ENCODE results near the gene ST8SIA5. TPM values are rescaled to one million over a fixed set of nuclear protein-coding genes. Genes with fewer than 3 reads are reported as not detected.

ST8SIA5 gene
- total and polyA plus RNA-seq, 2 donors (not counting 3 experiments of a cell fraction or from before 2014, with no cell fraction given), result 0.25 to 0.62 TPM

- dilution Hi-C loops (cut with MboI; ENCODE audit: extremely low pct_ligation_motif_present, low sequenced_read_pairs) (no loop called here), intact Hi-C loops (cut with micrococcal nuclease) (no loop called here)
- Histone ChIP-seq H2AFZ (ENCODE audit: low read depth, low read length) (no peak overlapping the region), H3K27me3 (ENCODE audit: control insufficient read depth in 2 of 2, insufficient read depth in 2 of 2, low read length in 2 of 2) (peaks cover 0 to 5% of the 10 kb centered on the region in 2 experiments), H3K4me2 (ENCODE audit: insufficient read depth, low read length) (no peak overlapping the region), H3K27ac (ENCODE audit: insufficient read depth, low read depth, low read length) (no peak overlapping the region), H3K9ac (replicated peaks; ENCODE audit: extremely low read depth, insufficient read depth, low read length) (no peak overlapping the region), H3K4me3 (replicated peaks in 1 of 3; ENCODE audit: insufficient read depth in 1 of 3, low read depth in 1 of 3, low read length in 3 of 3) (no peak overlapping the region), H3K4me1 (ENCODE audit: control insufficient read depth, extremely low read depth, insufficient read depth, low read length) (no peaks in the 10 kb centered on the region), H3K79me2 (ENCODE audit: control insufficient read depth, insufficient read depth, low read length) (no peaks in the 10 kb centered on the region), H3K9me3 (replicated peaks; ENCODE audit: control insufficient read depth, insufficient read depth, low read length) (no peaks in the 10 kb centered on the region), H3K9me1 (replicated peaks; ENCODE audit: control insufficient read depth, extremely low read depth, insufficient read depth, low read length) (no peaks in the 10 kb centered on the region), H3K36me3 (ENCODE audit: control insufficient read depth in 2 of 2, extremely low read depth in 1 of 2, insufficient read depth in 2 of 2, low read length in 2 of 2) (no peaks in the 10 kb centered on the region), H4K20me1 (replicated peaks; ENCODE audit: control insufficient read depth, extremely low read depth, insufficient read depth, low read length) (no peaks in the 10 kb centered on the region)
- FAIRE-seq (no peak), DNase-seq (ENCODE audit: low read depth, low spot score) (no peak)
- no peak for TF ChIP-seq EZH2 (IDR thresholded peaks at IDR 0.05; ENCODE audit: borderline replicate concordance, low read depth, low read length, severe bottlenecking)
- no peak for TF ChIP-seq GATA2 (IDR thresholded peaks at IDR 0.05; ENCODE audit: insufficient read depth, insufficient read length, low read depth, low read length)
- TF ChIP-seq CTCF (IDR thresholded peaks at IDR 0.05; ENCODE audit: extremely low read depth in 1 of 2, insufficient read depth in 1 of 2, low read depth in 1 of 2, low read length in 2 of 2), result no peak
- no peak for TF ChIP-seq JUN (IDR thresholded peaks at IDR 0.05; ENCODE audit: borderline replicate concordance, insufficient read depth, insufficient read length, low read depth)
- TF ChIP-seq MYC (IDR thresholded peaks at IDR 0.05; ENCODE audit: low read depth, low read length), result no peak
- TF ChIP-seq POLR2A (IDR thresholded peaks at IDR 0.05; ENCODE audit: low read depth, low read length), result no peak
- TF ChIP-seq POLR2AphosphoS5 (IDR thresholded peaks at IDR 0.05; ENCODE audit: insufficient read depth, low read depth, low read length), result no peak
- TF ChIP-seq FOS (IDR thresholded peaks at IDR 0.05; ENCODE audit: borderline replicate concordance, insufficient read depth, low read length), result no peak
- no peak for TF ChIP-seq MAX (IDR thresholded peaks at IDR 0.05; ENCODE audit: insufficient read depth, insufficient read length)
- CTCF ChIA-PET, result no interaction called here
- BruUV-seq (replicated peaks), result no TSS peak
- POLR2A ChIA-PET, result no interaction called here
These were observed 49.9 kb downstream of the ST8SIA5 start for GRCh38 chr18:46706968-46707367.

Data from endothelial cell of umbilical vein (primary cell).